ENCODE measurements around the gene HOMER1.
"Not testable (repeated sequence)": the region's sequence is repeated elsewhere in the genome, so short reads cannot be mapped to it uniquely, and the experiment has no call there.

Gene HOMER1

DNA sequence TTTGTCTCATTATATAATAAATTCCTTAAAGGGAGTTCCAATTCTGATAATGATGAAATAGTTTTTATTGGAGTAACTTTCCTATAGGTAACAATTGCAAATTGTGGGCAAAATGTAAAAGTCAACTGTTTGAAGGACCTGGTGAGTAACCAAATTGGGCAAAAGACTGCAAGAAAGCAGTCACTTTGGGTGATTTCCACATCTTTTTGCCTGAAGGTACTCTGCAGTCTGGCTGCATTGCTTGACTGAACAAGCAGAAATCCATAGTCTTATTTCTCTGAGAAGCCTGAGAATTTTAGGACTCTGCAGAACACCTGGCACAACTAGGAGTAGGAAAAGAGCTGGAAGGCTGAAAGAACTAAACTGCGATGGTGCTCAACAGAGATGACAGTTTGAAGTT lies 114.9 kb downstream of the HOMER1 start:
- TF ChIP-seq, protein P1, sequence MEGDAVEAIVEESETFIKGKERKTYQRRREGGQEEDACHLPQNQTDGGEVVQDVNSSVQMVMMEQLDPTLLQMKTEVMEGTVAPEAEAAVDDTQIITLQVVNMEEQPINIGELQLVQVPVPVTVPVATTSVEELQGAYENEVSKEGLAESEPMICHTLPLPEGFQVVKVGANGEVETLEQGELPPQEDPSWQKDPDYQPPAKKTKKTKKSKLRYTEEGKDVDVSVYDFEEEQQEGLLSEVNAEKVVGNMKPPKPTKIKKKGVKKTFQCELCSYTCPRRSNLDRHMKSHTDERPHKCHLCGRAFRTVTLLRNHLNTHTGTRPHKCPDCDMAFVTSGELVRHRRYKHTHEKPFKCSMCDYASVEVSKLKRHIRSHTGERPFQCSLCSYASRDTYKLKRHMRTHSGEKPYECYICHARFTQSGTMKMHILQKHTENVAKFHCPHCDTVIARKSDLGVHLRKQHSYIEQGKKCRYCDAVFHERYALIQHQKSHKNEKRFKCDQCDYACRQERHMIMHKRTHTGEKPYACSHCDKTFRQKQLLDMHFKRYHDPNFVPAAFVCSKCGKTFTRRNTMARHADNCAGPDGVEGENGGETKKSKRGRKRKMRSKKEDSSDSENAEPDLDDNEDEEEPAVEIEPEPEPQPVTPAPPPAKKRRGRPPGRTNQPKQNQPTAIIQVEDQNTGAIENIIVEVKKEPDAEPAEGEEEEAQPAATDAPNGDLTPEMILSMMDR (IDR thresholded peaks at IDR 0.05; ENCODE audit: borderline replicate concordance, control extremely low read depth, extremely low read depth, insufficient read depth, missing control alignments) = no peak
- no peak for DNase-seq (ENCODE audit: low spot score)
- in situ Hi-C loops (cut with MboI; ENCODE audit: low sequenced_read_pairs, unreplicated experiment) = no loop called here

DNA sequence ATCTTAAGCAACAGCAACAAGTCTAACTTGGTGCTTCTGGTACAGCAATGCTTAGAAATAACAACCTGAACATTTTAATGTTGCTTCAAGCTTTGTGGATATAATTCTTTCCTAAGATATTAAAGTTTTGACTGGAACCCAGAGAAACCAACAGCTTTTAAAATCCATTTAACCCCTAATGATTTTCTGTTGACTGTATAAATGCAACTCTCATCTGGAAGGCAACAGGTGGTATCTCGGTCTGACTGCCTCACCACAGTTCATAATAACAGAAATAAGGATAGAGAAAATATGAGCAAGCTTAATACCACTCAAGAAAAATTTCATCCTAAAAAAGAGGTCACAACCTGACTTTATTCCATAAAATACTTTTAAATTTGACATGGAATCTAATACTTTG lies 116.9 kb downstream of the HOMER1 start:
- TF ChIP-seq, protein P1 (IDR thresholded peaks at IDR 0.05; ENCODE audit: borderline replicate concordance, control extremely low read depth, extremely low read depth, insufficient read depth, missing control alignments) = no peak
- DNase-seq (ENCODE audit: low spot score) = no peak
- in situ Hi-C loops (cut with MboI; ENCODE audit: low sequenced_read_pairs, unreplicated experiment) = no loop called here

DNA sequence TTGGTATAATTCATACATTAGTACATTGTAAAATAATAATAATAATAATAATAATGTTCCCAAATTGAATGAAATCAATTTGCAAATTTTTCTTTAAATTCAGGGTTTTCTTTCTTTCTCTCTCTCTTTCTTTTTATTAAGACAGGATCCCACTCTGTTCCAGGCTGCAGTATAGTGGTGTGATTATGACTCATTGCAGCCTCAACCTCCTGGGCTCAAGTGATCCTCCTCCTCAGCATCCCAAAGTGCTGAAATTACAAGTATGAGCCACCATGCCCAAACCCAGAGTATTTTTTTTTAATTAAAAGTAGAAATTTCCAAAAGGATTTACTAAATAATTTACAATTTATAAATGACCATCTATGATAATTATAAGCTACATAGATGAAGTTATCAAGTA lies 117.7 kb downstream of the HOMER1 start:
- TF ChIP-seq, protein P1 (IDR thresholded peaks at IDR 0.05; ENCODE audit: borderline replicate concordance, control extremely low read depth, extremely low read depth, insufficient read depth, missing control alignments) = no peak
- DNase-seq (ENCODE audit: low spot score) = no peak
- in situ Hi-C loops (cut with MboI; ENCODE audit: low sequenced_read_pairs, unreplicated experiment) = no loop called here

DNA sequence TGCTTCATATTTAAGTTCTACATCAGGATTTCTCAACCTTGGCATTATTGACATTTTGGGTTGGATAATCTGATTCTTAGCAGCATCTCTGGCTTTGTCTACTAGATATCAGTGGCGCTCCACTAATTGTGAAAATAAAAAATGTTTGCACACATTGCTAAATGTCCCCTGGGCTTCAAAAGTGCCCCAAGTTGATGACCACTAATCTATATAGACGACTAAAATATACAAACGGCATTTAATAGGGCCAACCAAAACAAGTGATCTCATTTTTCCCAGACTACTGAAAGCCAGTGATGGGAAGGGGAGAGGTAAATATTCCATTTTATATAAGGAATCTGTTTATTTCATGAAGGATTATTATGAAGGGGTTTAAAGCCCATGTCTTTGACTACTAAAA lies 118.6 kb downstream of the HOMER1 start:
- TF ChIP-seq, protein P1 (IDR thresholded peaks at IDR 0.05; ENCODE audit: borderline replicate concordance, control extremely low read depth, extremely low read depth, insufficient read depth, missing control alignments) = no peak
- no peak for DNase-seq (ENCODE audit: low spot score)
- in situ Hi-C loops (cut with MboI; ENCODE audit: low sequenced_read_pairs, unreplicated experiment) = no loop called here

DNA sequence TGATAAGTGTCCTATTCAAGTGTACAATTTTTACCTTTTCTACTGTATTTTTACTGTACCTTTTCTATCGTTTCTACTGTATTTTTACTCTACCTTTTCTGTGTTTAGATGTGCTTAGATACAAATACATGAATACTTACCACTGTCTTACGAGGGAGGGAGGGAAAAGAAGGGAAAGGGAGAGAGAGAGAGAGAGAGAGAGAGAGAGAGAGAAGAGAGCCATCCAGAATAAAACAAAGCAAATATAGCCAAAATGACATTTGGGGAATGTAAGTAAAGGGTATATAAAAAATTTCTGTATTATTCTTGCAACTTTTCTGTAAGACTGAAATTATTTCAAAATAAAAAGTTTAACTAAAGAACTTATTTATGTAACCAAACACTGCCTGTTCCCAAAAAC lies 121.2 kb downstream of the HOMER1 start:
- no peak for DNase-seq (ENCODE audit: low spot score)
- TF ChIP-seq, protein P1 (IDR thresholded peaks at IDR 0.05; ENCODE audit: borderline replicate concordance, control extremely low read depth, extremely low read depth, insufficient read depth, missing control alignments) = no peak
- in situ Hi-C loops (cut with MboI; ENCODE audit: low sequenced_read_pairs, unreplicated experiment) = no loop called here

DNA sequence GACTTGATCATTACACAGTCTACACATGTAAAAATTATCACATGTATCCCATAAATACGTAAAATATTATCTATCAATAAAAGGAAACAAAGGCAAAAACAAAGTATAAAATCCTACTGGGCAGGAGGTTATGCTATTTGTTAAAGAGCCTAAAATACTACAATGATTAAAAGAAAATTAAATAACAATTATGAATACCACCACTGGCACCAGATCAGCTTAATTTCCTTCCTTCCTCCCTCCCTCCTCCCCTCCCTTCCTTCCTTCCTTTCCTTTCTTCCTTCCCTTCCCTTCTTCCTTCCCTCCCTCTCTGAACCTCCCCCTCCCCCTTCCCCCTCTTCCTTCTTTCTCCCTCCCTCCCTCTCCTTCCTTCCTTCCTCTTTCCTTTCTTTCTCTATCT lies 127.3 kb downstream of the HOMER1 start:
- in situ Hi-C loops (cut with MboI; ENCODE audit: low sequenced_read_pairs, unreplicated experiment) = no loop called here
- DNase-seq (ENCODE audit: low spot score) = no peak
- TF ChIP-seq, protein P1 (IDR thresholded peaks at IDR 0.05; ENCODE audit: borderline replicate concordance, control extremely low read depth, extremely low read depth, insufficient read depth, missing control alignments) = no peak

DNA sequence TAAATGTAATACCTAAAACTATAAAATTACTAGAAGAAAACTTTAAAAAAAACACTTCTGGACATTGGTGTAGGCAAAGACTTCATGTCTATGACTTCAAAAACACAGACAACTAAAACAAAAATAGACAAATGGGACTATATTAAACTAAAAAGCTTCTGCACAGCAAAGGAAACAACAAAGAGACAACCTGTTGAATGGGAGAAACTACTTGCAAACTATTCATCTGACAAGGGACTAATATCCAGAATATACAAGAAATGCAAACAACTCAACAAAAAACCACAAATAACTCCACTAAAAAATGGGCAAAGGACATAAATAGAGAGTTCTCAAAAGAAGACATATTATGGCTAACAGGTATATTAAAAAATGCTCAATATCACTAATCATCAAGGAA lies 128.8 kb downstream of the HOMER1 start:
- in situ Hi-C loops (cut with MboI; ENCODE audit: low sequenced_read_pairs, unreplicated experiment); DNase-seq (ENCODE audit: low spot score): not testable (repeated sequence)

Measured in GM13976 (cell line).